Hepatocyte (in vitro differentiated cells): ENCODE measurements around the gene GDPD5. TPM values are rescaled to one million over a fixed set of nuclear protein-coding genes. Genes with fewer than 3 reads are reported as not detected.

Experiments used
- DNase-seq: peaks from one replicate; pipeline ENCODE4 v3.0.0-alpha.2; 2016; ENCODE audit warnings: low spot score
- H2AFZ ChIP-seq: fragments of 200-600 bp; sonication (generic); 2 replicates; pipeline ENCODE4 v1.6.0; 2016; ENCODE audit warnings: antibody characterized with exemption, mild to moderate bottlenecking
- H3K27ac ChIP-seq: fragments of 200-600 bp; sonication (generic); 2 replicates; pipeline ENCODE4 v1.5.1; 2016; ENCODE audit warnings: mild to moderate bottlenecking
- H3K27me3 ChIP-seq: fragments of 200-600 bp; sonication (generic); 2 replicates; pipeline ENCODE4 v1.6.1; 2016
- H3K36me3 ChIP-seq: fragments of 200-600 bp; sonication (generic); replicated peaks from 2 replicates; pipeline ENCODE4 v1.5.1; 2016; ENCODE audit warnings: low read depth; ENCODE audit not compliant: insufficient read depth
- H3K4me1 ChIP-seq: fragments of 200-600 bp; sonication (generic); 2 replicates; pipeline ENCODE4 v1.5.1; 2016; ENCODE audit warnings: mild to moderate bottlenecking, moderate library complexity; ENCODE audit not compliant: insufficient read depth
- H3K4me2 ChIP-seq: fragments of 200-600 bp; sonication (generic); 2 replicates; pipeline ENCODE4 v1.6.0; 2016
- H3K4me3 ChIP-seq: fragments of 200-600 bp; sonication (generic); 2 replicates; pipeline ENCODE4 v1.5.1; 2016; ENCODE audit warnings: mild to moderate bottlenecking
- H3K79me2 ChIP-seq: fragments of 200-600 bp; sonication (generic); 2 replicates; pipeline ENCODE4 v1.6.0; 2017; ENCODE audit warnings: mild to moderate bottlenecking
- H3K9me2 ChIP-seq: fragments of 200-600 bp; sonication (generic); replicated peaks from 2 replicates; pipeline ENCODE4 v1.6.0; 2017; ENCODE audit warnings: mild to moderate bottlenecking; ENCODE audit not compliant: insufficient read depth
- H3K9me3 ChIP-seq: fragments of 200-600 bp; sonication (generic); 2 replicates; pipeline ENCODE4 v1.5.1; 2016; ENCODE audit warnings: low read depth, mild to moderate bottlenecking
- H4K20me1 ChIP-seq: fragments of 200-600 bp; sonication (generic); 2 replicates; pipeline ENCODE4 v1.6.0; 2016; ENCODE audit warnings: mild to moderate bottlenecking; ENCODE audit not compliant: insufficient read depth, poor library complexity, severe bottlenecking
- EZH2 ChIP-seq: fragments of 200-600 bp; sonication (generic); IDR thresholded peaks from 2 replicates; pipeline ENCODE4 v1.6.1; 2016; ENCODE audit warnings: antibody characterized with exemption, mild to moderate bottlenecking, borderline replicate concordance
- EZH2phosphoT487 ChIP-seq: fragments of 200-600 bp; sonication (generic); IDR thresholded peaks from one replicate; pipeline ENCODE4 v1.6.1; 2018; ENCODE audit warnings: antibody characterized with exemption, mild to moderate bottlenecking, low read depth, moderate library complexity; ENCODE audit not compliant: unreplicated experiment, severe bottlenecking
- WGBS: methylation state at CpG from one replicate; pipeline ENCODE4 v1.1.6; 2016; ENCODE audit warnings: low lambda C conversion rate; ENCODE audit errors: missing lambda C conversion rate; 5-methylcytosine and 5-hydroxymethylcytosine counted together
- polyA plus RNA-seq: library from polyadenylated mRNA; unstranded; fragments of >200 nt; fragmentation: Nextera tagmentation; extraction: Ambion mirVana; gene quantifications from 2 replicates; pipeline ENCODE4 v1.2.1, GENCODE V29; 2016
- total RNA-seq: library from RNA; depleted of rRNA; stranded (reverse); fragments of >200 nt; gene quantifications from 2 replicates; pipeline ENCODE4 v1.2.3, GENCODE V29; 2014
- TF ChIP-seq, protein P1 (sequence below): fragments of 200-600 bp; sonication (generic); IDR thresholded peaks from 2 replicates; pipeline ENCODE4 v1.5.1; 2016; ENCODE audit warnings: antibody characterized with exemption, mild to moderate bottlenecking; ENCODE audit not compliant: poor library complexity

The GDPD5 gene
- total and polyA plus RNA-seq, 2 experiments from 2014 or later: 5.2 to 8.9 TPM

DNA sequence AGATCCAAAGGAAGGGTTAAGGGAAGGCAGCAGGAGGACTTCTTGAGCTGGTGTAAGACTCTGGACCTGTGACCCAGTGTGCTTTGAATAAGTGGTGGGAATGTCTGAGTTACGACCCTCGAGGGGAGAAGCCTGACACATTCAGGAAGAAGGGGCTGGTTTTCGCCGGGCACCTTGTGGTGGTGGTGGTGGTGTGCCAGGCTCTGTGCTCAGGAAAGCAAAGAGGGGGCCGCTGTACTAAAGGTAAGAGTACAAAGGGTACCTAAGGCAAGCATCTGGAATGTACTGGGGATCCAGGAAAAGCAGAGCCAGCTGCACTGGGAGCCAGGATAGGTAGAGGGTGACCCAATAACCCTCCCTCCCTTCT is 99.0 kb downstream of the GDPD5 start:
- no peak overlapping the region for H3K4me3 ChIP-seq
- H3K36me3 ChIP-seq: no peaks in the 10 kb centered on the region

DNA sequence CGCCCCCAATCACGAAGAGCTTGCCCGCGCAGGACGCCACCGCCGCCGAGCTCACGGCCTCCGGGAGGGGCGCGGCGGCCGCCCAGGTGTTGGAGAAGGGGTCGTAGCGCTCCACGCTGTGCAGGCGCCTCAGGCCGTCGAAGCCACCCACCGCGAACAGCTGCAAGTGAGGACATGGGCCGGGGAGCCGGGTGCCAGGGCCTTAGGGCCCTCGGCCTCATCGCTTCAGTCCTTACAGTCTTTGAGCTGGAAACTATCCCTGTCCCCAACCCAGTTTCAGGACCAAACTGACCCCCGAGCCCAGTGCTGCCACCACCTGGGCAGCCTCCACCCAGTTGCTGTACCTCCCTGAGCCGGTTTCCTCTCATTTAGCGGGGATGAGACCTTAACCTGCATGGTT is 100.3 kb downstream of the GDPD5 start:
- H3K27me3 ChIP-seq: peaks cover 11% of the 10 kb centered on the region
- no peak for DNase-seq
- H4K20me1 ChIP-seq: no peaks in the 10 kb centered on the region
- peaks cover 29% of the 10 kb centered on the region for H3K4me1 ChIP-seq
- H3K9me3 ChIP-seq: peaks cover 5% of the 10 kb centered on the region
- no peaks in the 10 kb centered on the region for H3K79me2 ChIP-seq
- no peak overlapping the region for H2AFZ ChIP-seq
- H3K36me3 ChIP-seq: no peaks in the 10 kb centered on the region
- TF ChIP-seq, protein P1, sequence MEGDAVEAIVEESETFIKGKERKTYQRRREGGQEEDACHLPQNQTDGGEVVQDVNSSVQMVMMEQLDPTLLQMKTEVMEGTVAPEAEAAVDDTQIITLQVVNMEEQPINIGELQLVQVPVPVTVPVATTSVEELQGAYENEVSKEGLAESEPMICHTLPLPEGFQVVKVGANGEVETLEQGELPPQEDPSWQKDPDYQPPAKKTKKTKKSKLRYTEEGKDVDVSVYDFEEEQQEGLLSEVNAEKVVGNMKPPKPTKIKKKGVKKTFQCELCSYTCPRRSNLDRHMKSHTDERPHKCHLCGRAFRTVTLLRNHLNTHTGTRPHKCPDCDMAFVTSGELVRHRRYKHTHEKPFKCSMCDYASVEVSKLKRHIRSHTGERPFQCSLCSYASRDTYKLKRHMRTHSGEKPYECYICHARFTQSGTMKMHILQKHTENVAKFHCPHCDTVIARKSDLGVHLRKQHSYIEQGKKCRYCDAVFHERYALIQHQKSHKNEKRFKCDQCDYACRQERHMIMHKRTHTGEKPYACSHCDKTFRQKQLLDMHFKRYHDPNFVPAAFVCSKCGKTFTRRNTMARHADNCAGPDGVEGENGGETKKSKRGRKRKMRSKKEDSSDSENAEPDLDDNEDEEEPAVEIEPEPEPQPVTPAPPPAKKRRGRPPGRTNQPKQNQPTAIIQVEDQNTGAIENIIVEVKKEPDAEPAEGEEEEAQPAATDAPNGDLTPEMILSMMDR: peak; percentile 11
- no peak for TF ChIP-seq EZH2
- no peak for TF ChIP-seq EZH2phosphoT487
- no peaks in the 10 kb centered on the region for H3K9me2 ChIP-seq
- H3K4me2 ChIP-seq: no peak overlapping the region
- H3K27ac ChIP-seq: no peak overlapping the region
- 61% methylated on average over 29 of the region's 29 CpGs for WGBS
- no peak overlapping the region for H3K4me3 ChIP-seq

More for the DNA sequence above, 99.0 kb downstream of the GDPD5 start:
- Histone ChIP-seq H2AFZ (no peak overlapping the region), H3K9me3 (peaks cover 5% of the 10 kb centered on the region), H3K4me1 (peaks cover 16% of the 10 kb centered on the region), H3K9me2 (no peaks in the 10 kb centered on the region), H3K79me2 (no peaks in the 10 kb centered on the region), H3K27ac (no peak overlapping the region), H3K4me2 (no peak overlapping the region), H3K27me3 (peaks cover 24% of the 10 kb centered on the region), H4K20me1 (no peaks in the 10 kb centered on the region)
- 90% methylated on average over 5 of the region's 5 CpGs for WGBS
- DNase-seq: no peak
- no peak for TF ChIP-seq EZH2
- TF ChIP-seq, protein P1: no peak
- TF ChIP-seq EZH2phosphoT487: no peak

DNA sequence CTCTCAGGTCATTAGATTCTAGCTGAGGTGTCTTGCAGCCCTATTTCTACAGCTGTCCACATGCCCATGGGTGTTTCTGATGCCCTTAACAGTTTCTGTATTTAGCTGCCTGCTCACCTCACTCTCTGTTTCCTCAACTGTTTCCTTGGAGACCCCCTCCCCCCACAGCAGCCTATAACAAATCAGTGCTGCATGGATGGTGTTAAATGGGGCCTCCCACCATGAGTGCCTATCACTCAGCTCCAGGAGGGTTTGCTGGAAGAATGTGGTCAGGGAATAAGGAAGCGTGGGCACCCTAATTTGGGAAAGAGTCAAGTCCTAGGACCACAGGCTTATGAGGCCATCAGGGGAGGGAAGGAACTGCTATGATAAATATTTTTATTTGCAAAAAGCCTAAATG is 101.3 kb downstream of the GDPD5 start:
- Histone ChIP-seq H3K9me3 (peaks cover 3% of the 10 kb centered on the region), H3K27ac (no peak overlapping the region), H3K4me2 (no peak overlapping the region), H2AFZ (no peak overlapping the region), H3K79me2 (no peaks in the 10 kb centered on the region), H3K4me1 (peaks cover 30% of the 10 kb centered on the region), H3K4me3 (no peak overlapping the region), H3K36me3 (no peaks in the 10 kb centered on the region), H3K27me3 (peaks cover 7% of the 10 kb centered on the region), H4K20me1 (no peaks in the 10 kb centered on the region), H3K9me2 (no peaks in the 10 kb centered on the region)
- TF ChIP-seq, protein P1: no peak
- TF ChIP-seq EZH2phosphoT487: no peak
- TF ChIP-seq EZH2: no peak
- WGBS: 90% methylated on average over 1 of the region's 1 CpG
- no peak for DNase-seq

DNA sequence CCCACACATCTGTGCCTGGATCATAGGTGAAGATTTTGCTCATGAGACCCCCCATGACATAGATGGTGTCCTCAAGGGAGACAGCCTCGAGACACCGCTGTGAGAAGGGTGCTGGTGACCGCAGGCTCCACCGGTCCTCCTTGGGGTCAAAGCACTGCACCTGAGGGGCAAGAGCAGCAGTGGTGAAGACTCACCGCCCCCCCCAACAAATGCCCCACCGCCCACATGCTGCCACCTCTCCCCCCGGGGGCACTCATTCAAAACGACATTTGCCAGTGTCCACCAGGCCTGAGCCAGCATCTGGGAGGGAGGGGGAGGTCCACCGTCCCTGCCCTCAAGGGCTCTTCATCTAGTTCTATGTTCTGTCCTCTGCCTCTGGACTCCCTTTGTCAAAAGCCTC is 102.0 kb downstream of the GDPD5 start:
- TF ChIP-seq EZH2: no peak
- TF ChIP-seq, protein P1: no peak
- no peak for TF ChIP-seq EZH2phosphoT487
- Histone ChIP-seq H3K9me2 (no peaks in the 10 kb centered on the region), H3K27ac (no peak overlapping the region), H4K20me1 (no peaks in the 10 kb centered on the region), H2AFZ (no peak overlapping the region), H3K9me3 (no peaks in the 10 kb centered on the region), H3K79me2 (no peaks in the 10 kb centered on the region), H3K4me1 (peaks cover 33% of the 10 kb centered on the region), H3K4me3 (no peak overlapping the region), H3K27me3 (peaks cover under 1% of the 10 kb centered on the region), H3K36me3 (no peaks in the 10 kb centered on the region), H3K4me2 (no peak overlapping the region)
- no peak for DNase-seq
- WGBS: 95% methylated on average over 6 of the region's 9 CpGs
